Measurements from ENCODE around the gene SREBF2. TPM values are rescaled to one million over a fixed set of nuclear protein-coding genes. Genes with fewer than 3 reads are reported as not detected.

Gene SREBF2
- total and polyA plus RNA-seq, 2 of the 8 experiments (the other 6 are each of a cell fraction or from before 2014, with no cell fraction given) = 125 to 144 TPM

DNA sequence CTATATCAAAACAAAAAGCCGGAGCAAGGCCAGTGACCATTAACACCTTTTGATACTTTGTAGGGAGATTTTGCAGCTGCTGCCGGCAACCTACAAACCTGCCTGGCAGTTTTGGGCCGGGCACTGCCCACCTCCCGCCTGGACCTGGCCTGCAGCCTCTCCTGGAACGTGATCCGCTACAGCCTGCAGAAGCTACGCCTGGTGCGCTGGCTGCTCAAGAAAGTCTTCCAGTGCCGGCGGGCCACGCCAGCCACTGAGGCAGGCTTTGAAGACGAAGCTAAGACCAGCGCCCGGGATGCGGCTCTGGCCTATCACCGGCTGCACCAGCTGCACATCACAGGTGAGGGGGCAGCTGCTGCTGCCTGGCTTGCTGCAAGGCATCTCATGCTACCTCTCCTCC, 47.7 kb downstream of the SREBF2 start (continued):
- TF ChIP-seq, protein P1, sequence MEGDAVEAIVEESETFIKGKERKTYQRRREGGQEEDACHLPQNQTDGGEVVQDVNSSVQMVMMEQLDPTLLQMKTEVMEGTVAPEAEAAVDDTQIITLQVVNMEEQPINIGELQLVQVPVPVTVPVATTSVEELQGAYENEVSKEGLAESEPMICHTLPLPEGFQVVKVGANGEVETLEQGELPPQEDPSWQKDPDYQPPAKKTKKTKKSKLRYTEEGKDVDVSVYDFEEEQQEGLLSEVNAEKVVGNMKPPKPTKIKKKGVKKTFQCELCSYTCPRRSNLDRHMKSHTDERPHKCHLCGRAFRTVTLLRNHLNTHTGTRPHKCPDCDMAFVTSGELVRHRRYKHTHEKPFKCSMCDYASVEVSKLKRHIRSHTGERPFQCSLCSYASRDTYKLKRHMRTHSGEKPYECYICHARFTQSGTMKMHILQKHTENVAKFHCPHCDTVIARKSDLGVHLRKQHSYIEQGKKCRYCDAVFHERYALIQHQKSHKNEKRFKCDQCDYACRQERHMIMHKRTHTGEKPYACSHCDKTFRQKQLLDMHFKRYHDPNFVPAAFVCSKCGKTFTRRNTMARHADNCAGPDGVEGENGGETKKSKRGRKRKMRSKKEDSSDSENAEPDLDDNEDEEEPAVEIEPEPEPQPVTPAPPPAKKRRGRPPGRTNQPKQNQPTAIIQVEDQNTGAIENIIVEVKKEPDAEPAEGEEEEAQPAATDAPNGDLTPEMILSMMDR (IDR thresholded peaks at IDR 0.05; ENCODE audit: control extremely low read depth in 1 of 3, insufficient read depth in 1 of 3, low read depth in 1 of 3, low read length in 3 of 3) = no peak
- no peak for TF ChIP-seq POLR2AphosphoS5 (IDR thresholded peaks at IDR 0.05; ENCODE audit: low read depth, low read length)
- TF ChIP-seq SP1 (IDR thresholded peaks at IDR 0.05; ENCODE audit: low read depth, low read length) = no peak
- TF ChIP-seq FOSL1 (IDR thresholded peaks at IDR 0.05; ENCODE audit: insufficient read depth, low read depth, low read length) = no peak

All from H1 (cell line).